HFFc6 (cell line): ENCODE results near the gene TBX1. TPM values are rescaled to one million over a fixed set of nuclear protein-coding genes. Genes with fewer than 3 reads are reported as not detected.

Source experiments
- DNase-seq: peaks from one replicate; pipeline ENCODE4 v3.0.0-alpha.2; 2018
- H3K27ac Mint-ChIP-seq: 2 replicates; pipeline ENCODE4 v1.8.0; 2020; ENCODE audit warnings: mild to moderate bottlenecking, mixed read lengths
- H3K27me3 Mint-ChIP-seq: 2 replicates; pipeline ENCODE4 v1.8.0; 2021; ENCODE audit warnings: mild to moderate bottlenecking, moderate library complexity, mixed read lengths; ENCODE audit not compliant: insufficient read depth
- H3K36me3 Mint-ChIP-seq: 2 replicates; pipeline ENCODE4 v1.8.0; 2021; ENCODE audit warnings: low read depth, mixed read lengths
- H3K4me1 Mint-ChIP-seq: 2 replicates; pipeline ENCODE4 v1.8.0; 2020; ENCODE audit warnings: low read depth, mixed read lengths
- H3K4me3 Mint-ChIP-seq: 2 replicates; pipeline ENCODE4 v1.8.0; 2020; ENCODE audit warnings: mild to moderate bottlenecking, moderate library complexity, mixed read lengths
- H3K9me3 Mint-ChIP-seq: 2 replicates; pipeline ENCODE4 v1.8.0; 2020; ENCODE audit warnings: mild to moderate bottlenecking, mixed read lengths
- total RNA-seq, 6 experiments: library from RNA; stranded (reverse); fragmentation: NEBNext Ultra II Directional; extraction: Animal tissue kit (Norgen Biotek cat#: 25700); gene quantifications; 2 replicates in 1 of 6; 3 replicates in 5 of 6; pipeline ENCODE4 v1.2.3, GENCODE V29; 2021
- TF ChIP-seq, protein P1 (sequence below): fragments of 200-600 bp; sonication (generic); IDR thresholded peaks from 2 replicates; pipeline ENCODE4 v1.5.0; 2021; ENCODE audit warnings: antibody characterized with exemption, mild to moderate bottlenecking

The TBX1 gene
- total RNA-seq, 6 experiments from 2014 or later: 0.14 to 1.1 (median 0.73) TPM; not detected in 1

- peaks cover 17% of the 10 kb centered on the region for H3K9me3 Mint-ChIP-seq
- peaks cover 10% of the 10 kb centered on the region for H3K36me3 Mint-ChIP-seq
- TF ChIP-seq, protein P1, sequence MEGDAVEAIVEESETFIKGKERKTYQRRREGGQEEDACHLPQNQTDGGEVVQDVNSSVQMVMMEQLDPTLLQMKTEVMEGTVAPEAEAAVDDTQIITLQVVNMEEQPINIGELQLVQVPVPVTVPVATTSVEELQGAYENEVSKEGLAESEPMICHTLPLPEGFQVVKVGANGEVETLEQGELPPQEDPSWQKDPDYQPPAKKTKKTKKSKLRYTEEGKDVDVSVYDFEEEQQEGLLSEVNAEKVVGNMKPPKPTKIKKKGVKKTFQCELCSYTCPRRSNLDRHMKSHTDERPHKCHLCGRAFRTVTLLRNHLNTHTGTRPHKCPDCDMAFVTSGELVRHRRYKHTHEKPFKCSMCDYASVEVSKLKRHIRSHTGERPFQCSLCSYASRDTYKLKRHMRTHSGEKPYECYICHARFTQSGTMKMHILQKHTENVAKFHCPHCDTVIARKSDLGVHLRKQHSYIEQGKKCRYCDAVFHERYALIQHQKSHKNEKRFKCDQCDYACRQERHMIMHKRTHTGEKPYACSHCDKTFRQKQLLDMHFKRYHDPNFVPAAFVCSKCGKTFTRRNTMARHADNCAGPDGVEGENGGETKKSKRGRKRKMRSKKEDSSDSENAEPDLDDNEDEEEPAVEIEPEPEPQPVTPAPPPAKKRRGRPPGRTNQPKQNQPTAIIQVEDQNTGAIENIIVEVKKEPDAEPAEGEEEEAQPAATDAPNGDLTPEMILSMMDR: no peak
- no peaks in the 10 kb centered on the region for H3K4me1 Mint-ChIP-seq
- no peak for DNase-seq
- H3K27me3 Mint-ChIP-seq: peaks cover 3% of the 10 kb centered on the region; the same call in 1 of the 2 replicates
- no peak overlapping the region for H3K4me3 Mint-ChIP-seq
- no peak overlapping the region for H3K27ac Mint-ChIP-seq
Measured at GRCh38 chr22:19721330-19722177, 39.0 kb upstream of the TBX1 start.

DNA sequence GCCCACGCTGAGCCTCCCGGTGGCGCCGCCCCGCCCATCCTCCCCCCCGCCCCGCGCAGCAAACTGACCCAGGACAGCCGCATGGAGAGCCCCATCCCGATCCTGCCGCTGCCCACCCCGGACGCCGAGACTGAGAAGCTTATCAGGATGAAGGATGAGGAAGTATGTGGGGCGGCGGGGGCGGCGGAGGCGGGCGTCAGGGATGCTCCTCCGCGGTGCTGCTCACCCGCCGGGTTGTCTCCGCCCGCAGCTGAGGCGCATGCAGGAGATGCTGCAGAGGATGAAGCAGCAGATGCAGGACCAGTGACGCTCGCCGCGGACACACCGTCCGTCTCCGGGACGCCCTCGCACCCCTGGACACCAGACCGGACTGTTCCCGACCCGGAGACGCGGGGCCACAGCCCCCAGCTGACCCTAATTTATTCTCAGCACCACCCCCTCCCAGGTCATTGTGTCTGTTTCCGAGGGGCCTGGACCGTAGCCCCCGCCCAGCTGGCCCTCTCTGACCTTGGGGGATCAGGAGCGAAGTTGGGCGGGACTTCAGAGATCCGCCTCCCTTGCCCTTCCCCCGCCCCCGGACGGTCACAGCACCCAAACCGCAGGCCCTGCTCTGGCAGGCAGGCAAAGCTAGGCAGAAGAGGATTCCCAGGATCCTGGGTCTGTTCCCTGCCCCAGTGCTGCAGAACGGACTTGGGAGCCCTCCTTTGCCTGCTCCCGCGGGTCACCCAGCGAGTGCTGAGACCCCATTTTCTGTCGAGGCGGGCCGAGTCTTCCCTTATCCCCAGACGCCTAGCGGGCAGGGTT lies 38.2 kb upstream of the TBX1 start:
- no peak for DNase-seq
- TF ChIP-seq, protein P1: no peak
- Mint-ChIP-seq H3K4me3 (no peak overlapping the region), H3K27ac (no peak overlapping the region), H3K9me3 (peaks cover 17% of the 10 kb centered on the region), H3K27me3 (peaks cover 3% of the 10 kb centered on the region; the same call in 1 of the 2 replicates), H3K36me3 (peaks cover 10% of the 10 kb centered on the region), H3K4me1 (no peaks in the 10 kb centered on the region)

- Mint-ChIP-seq H3K36me3 (peaks cover 10% of the 10 kb centered on the region), H3K27me3 (peaks cover 3% of the 10 kb centered on the region; the same call in 1 of the 2 replicates), H3K4me1 (no peaks in the 10 kb centered on the region), H3K4me3 (no peak overlapping the region), H3K27ac (no peak overlapping the region), H3K9me3 (peaks cover 21% of the 10 kb centered on the region)
- DNase-seq: no peak
- TF ChIP-seq, protein P1: no peak
Measured at GRCh38 chr22:19722982-19723231, 37.7 kb upstream of the TBX1 start.

- no peak within 1 kb of the TSS for H3K4me3 Mint-ChIP-seq
- no peak for DNase-seq
- no peak within 1 kb of the TSS for H3K27ac Mint-ChIP-seq
- no peaks in the 10 kb centered on the region for H3K4me1 Mint-ChIP-seq
- H3K27me3 Mint-ChIP-seq: peaks cover 3% of the 10 kb centered on the region; the same call in 1 of the 2 replicates
- TF ChIP-seq, protein P1: no peak
- peaks cover 10% of the 10 kb centered on the region for H3K36me3 Mint-ChIP-seq
- peaks cover 22% of the 10 kb centered on the region for H3K9me3 Mint-ChIP-seq
Measured at GRCh38 chr22:19723232-19723982, 37.2 kb upstream of the TBX1 start, which contains the start of gene GP1BB. Gene GP1BB (plus strand): TSS chr22:19723539. CDS start chr22:19723570, 31 bp downstream.
